Measurements from ENCODE around the gene SALL2.
"Not testable (repeated sequence)": the region's sequence is repeated elsewhere in the genome, so short reads cannot be mapped to it uniquely, and the experiment has no call there.

DNA sequence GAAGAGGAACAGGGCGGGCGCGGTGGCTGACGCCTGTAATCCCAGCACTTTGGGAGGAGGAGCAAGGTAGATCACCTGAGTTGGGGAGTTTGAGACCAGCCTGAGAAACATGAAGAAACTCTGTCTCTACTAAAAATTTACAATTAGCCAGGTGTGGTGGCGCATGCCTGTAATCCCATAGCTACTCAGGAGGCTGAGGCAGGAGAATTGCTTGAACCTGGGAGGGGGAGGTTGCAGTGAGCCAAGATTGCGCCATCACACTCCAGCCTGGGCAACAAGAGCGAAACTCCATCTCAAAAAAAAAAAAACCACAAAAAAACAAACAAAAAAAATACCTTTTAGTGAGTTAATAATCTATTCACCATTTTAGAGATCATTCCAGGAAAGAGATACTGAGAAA is 18.4 kb upstream of the SALL2 start:
- TF ChIP-seq, protein P1, sequence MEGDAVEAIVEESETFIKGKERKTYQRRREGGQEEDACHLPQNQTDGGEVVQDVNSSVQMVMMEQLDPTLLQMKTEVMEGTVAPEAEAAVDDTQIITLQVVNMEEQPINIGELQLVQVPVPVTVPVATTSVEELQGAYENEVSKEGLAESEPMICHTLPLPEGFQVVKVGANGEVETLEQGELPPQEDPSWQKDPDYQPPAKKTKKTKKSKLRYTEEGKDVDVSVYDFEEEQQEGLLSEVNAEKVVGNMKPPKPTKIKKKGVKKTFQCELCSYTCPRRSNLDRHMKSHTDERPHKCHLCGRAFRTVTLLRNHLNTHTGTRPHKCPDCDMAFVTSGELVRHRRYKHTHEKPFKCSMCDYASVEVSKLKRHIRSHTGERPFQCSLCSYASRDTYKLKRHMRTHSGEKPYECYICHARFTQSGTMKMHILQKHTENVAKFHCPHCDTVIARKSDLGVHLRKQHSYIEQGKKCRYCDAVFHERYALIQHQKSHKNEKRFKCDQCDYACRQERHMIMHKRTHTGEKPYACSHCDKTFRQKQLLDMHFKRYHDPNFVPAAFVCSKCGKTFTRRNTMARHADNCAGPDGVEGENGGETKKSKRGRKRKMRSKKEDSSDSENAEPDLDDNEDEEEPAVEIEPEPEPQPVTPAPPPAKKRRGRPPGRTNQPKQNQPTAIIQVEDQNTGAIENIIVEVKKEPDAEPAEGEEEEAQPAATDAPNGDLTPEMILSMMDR (IDR thresholded peaks at IDR 0.05): not testable (repeated sequence)
- not testable (repeated sequence) for TF ChIP-seq EZH2 (IDR thresholded peaks at IDR 0.05)
